Transverse colon (tissue), 4 donors: Measurements from ENCODE around the gene STH. TPM values are rescaled to one million over a fixed set of nuclear protein-coding genes. Genes with fewer than 3 reads are reported as not detected.
A peak's percentile ranks its signal among the peaks of the same experiment; 100 is the strongest.
"Not testable (repeated sequence)": the region's sequence is repeated elsewhere in the genome, so short reads cannot be mapped to it uniquely, and the experiment has no call there.

Experiments
- DNase-seq: peaks from one replicate; pipeline ENCODE4 v3.0.0-alpha.2; 2019
- H3K27ac ChIP-seq, 4 donors: fragments of 200-600 bp; sonication (generic); 2 replicates each; pipeline ENCODE4 v1.5.1; 2016 to 2018; ENCODE audit warnings: inconsistent platforms in 4 of 4
- H3K27me3 ChIP-seq: fragments of 200-600 bp; sonication (generic); 2 replicates; pipeline ENCODE4 v1.5.1; 2017; ENCODE audit warnings: inconsistent platforms
- H3K36me3 ChIP-seq, 4 donors: fragments of 200-600 bp; sonication (generic); 2 replicates each; pipeline ENCODE4 v1.5.1; 2017 to 2019; ENCODE audit warnings: inconsistent platforms in 4 of 4
- H3K4me1 ChIP-seq, 4 donors: fragments of 200-600 bp; sonication (generic); 2 replicates each; pipeline ENCODE4 v1.5.1; 2017 to 2020; ENCODE audit warnings: inconsistent platforms in 4 of 4
- H3K4me3 ChIP-seq, 4 donors: fragments of 200-600 bp; sonication (generic); 1 replicate in 1 of 4; 2 replicates in 3 of 4; pipeline versions ENCODE4 v1.5.1 to v1.6.1; 2017 to 2019; ENCODE audit warnings: inconsistent platforms in 4 of 4
- H3K9me3 ChIP-seq, 2 donors: fragments of 200-600 bp; sonication (generic); 2 replicates each; pipeline ENCODE4 v1.5.1; 2017 to 2019; ENCODE audit warnings: inconsistent platforms in 2 of 2
- EP300 ChIP-seq: sonication (generic); formaldehyde crosslinking; IDR thresholded peaks from one replicate; pipeline ENCODE4 v1.6.1; 2017; ENCODE audit warnings: antibody characterized with exemption, low read depth
- POLR2A ChIP-seq: fragments of 450-650 bp; IDR thresholded peaks from one replicate; pipeline ENCODE4 v1.6.1; 2016; ENCODE audit warnings: antibody characterized with exemption, mild to moderate bottlenecking, moderate library complexity
- POLR2AphosphoS5 ChIP-seq, 3 donors: sonication (generic); formaldehyde crosslinking; IDR thresholded peaks; one replicate each; pipeline ENCODE4 v1.6.1; 2016; ENCODE audit warnings: antibody characterized with exemption in 3 of 3
- WGBS, 2 donors: methylation state at CpG; one replicate each; pipeline ENCODE4 v1.1.5; 2018; ENCODE audit warnings: low coverage in 1 of 2; 5-methylcytosine and 5-hydroxymethylcytosine counted together
- in situ Hi-C, 4 donors: fragments of 200-750 bp; cut with MboI; loops; one replicate each; pipeline versions ENCODE4 v1.15.0 to v1.15.1; 2017; ENCODE audit warnings: low sequenced_read_pairs in 3 of 4, low pct_ligation_motif_present in 1 of 4, low pct_unique_long_range_greater_than_20kb in 1 of 4
- intact Hi-C: fragments of 100-400 bp; cut with DNase I; formaldehyde crosslinking; loops from one replicate; pipeline ENCODE4 v1.15.1; 2023; ENCODE audit warnings: low total_unique reads
- total RNA-seq, 4 donors: library from RNA; depleted of rRNA; stranded (reverse); fragments of >200 nt; gene quantifications; one replicate each; pipeline ENCODE4 v1.1.0, GENCODE V29; 2016
- TF ChIP-seq, protein P1 (sequence below), 5 experiments: fragments of 200-600 bp in 3 of 5; fragments of 450-650 bp in 2 of 5; sonication (generic) in 3 of 5; IDR thresholded peaks; 1 replicate in 2 of 5; 2 replicates in 3 of 5; pipeline ENCODE4 v1.5.1; 2016 to 2017; ENCODE audit warnings: antibody characterized with exemption in 5 of 5, inconsistent platforms in 3 of 5, mild to moderate bottlenecking in 2 of 5, moderate library complexity in 1 of 5

Gene STH
- total RNA-seq, 4 donors from 2014 or later, result not detected

DNA sequence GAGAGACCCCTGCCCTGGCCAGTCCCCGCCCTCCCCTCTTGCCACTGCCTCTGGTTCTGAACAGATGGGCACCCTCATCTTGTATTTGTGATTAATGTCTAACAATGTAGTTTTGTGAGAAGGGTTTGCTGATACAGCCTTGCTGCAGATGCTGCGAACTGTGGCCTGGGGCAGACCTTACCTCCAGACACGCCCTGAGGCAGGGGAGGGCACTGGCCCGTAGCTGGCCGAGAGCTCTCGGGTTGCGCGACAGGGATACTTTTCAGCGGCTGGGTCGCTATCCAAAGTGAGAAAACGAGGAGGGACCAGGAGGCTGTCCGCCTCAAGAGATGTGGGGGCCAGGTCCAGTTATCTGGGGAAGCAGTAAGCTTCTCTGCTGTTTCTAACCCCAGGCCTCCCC is 21.9 kb downstream of the STH start:
- in situ Hi-C loops, result no loop called here

DNA sequence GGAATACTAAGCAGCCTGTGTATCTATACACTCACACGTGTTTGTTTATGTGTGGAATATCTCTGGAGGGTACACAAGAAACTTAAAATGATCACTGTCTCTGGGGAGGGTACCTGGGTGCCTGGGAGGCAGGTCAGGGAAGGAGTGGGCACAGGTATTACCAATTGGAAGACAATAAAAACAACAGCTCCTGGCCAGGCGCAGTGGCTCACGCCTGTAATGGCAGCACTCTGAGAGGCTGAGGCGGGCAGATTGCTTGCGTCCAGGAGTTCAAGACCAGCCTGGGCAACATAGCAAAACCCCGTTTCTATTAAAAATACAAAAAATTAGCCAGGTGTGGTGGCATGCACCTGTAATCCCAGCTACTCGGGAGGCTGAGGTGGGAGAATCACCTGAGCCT is 24.3 kb downstream of the STH start:
- H3K27ac ChIP-seq, H3K27me3 ChIP-seq, DNase-seq, H3K36me3 ChIP-seq, intact Hi-C loops, H3K4me1 ChIP-seq, H3K9me3 ChIP-seq, in situ Hi-C loops, H3K4me3 ChIP-seq: not testable (repeated sequence)
- WGBS, 2 donors, result 89 to 93% methylated on average over 6 to 7 of the region's 7 CpGs

More for the DNA sequence above, 21.9 kb downstream of the STH start:
- H3K27me3 ChIP-seq, result no peaks in the 10 kb centered on the region
- no peak for DNase-seq
- H3K9me3 ChIP-seq, result no peaks in the 10 kb centered on the region
- WGBS, 2 donors, result 91% methylated on average over 12 of the region's 12 CpGs; no CpG with 5 or more reads in 1 of the 2 donors
- no peak overlapping the region for H3K4me3 ChIP-seq
- no peaks in the 10 kb centered on the region for H3K4me1 ChIP-seq
- no peak overlapping the region for H3K27ac ChIP-seq
- no peaks in the 10 kb centered on the region for H3K36me3 ChIP-seq
- intact Hi-C loops, result no loop called here
- TF ChIP-seq EP300 (no peak), POLR2A (no peak), POLR2AphosphoS5 (IDR thresholded peaks at IDR 0.05) (no peak)
- TF ChIP-seq, protein P1, sequence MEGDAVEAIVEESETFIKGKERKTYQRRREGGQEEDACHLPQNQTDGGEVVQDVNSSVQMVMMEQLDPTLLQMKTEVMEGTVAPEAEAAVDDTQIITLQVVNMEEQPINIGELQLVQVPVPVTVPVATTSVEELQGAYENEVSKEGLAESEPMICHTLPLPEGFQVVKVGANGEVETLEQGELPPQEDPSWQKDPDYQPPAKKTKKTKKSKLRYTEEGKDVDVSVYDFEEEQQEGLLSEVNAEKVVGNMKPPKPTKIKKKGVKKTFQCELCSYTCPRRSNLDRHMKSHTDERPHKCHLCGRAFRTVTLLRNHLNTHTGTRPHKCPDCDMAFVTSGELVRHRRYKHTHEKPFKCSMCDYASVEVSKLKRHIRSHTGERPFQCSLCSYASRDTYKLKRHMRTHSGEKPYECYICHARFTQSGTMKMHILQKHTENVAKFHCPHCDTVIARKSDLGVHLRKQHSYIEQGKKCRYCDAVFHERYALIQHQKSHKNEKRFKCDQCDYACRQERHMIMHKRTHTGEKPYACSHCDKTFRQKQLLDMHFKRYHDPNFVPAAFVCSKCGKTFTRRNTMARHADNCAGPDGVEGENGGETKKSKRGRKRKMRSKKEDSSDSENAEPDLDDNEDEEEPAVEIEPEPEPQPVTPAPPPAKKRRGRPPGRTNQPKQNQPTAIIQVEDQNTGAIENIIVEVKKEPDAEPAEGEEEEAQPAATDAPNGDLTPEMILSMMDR (IDR thresholded peaks at IDR 0.05), result no peak

DNA sequence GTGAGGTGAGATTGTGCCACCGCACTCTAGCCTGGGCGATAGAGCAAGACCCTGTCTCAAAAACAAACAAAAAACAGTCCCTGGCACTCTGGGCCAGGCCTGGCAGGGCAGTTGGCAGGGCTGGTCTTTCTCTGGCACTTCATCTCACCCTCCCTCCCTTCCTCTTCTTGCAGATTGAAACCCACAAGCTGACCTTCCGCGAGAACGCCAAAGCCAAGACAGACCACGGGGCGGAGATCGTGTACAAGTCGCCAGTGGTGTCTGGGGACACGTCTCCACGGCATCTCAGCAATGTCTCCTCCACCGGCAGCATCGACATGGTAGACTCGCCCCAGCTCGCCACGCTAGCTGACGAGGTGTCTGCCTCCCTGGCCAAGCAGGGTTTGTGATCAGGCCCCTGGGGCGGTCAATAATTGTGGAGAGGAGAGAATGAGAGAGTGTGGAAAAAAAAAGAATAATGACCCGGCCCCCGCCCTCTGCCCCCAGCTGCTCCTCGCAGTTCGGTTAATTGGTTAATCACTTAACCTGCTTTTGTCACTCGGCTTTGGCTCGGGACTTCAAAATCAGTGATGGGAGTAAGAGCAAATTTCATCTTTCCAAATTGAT is 24.8 kb downstream of the STH start:
- no peaks in the 10 kb centered on the region for H3K27me3 ChIP-seq
- no peaks in the 10 kb centered on the region for H3K4me1 ChIP-seq
- H3K36me3 ChIP-seq, result peaks cover 0 to 5% (median 0%) of the 10 kb centered on the region in 4 donors
- WGBS, 2 donors, result 93 to 96% methylated on average over 5 to 24 of the region's 24 CpGs
- in situ Hi-C loops, result no loop called here
- no peak overlapping the region for H3K27ac ChIP-seq
- DNase-seq, result no peak
- no peak for TF ChIP-seq EP300
- TF ChIP-seq, protein P1 (IDR thresholded peaks at IDR 0.05), result no peak
- TF ChIP-seq POLR2AphosphoS5 (IDR thresholded peaks at IDR 0.05), result no peak
- TF ChIP-seq POLR2A, result no peak
- no peaks in the 10 kb centered on the region for H3K9me3 ChIP-seq
- intact Hi-C loops, result no loop called here
- H3K4me3 ChIP-seq, result no peak overlapping the region

DNA sequence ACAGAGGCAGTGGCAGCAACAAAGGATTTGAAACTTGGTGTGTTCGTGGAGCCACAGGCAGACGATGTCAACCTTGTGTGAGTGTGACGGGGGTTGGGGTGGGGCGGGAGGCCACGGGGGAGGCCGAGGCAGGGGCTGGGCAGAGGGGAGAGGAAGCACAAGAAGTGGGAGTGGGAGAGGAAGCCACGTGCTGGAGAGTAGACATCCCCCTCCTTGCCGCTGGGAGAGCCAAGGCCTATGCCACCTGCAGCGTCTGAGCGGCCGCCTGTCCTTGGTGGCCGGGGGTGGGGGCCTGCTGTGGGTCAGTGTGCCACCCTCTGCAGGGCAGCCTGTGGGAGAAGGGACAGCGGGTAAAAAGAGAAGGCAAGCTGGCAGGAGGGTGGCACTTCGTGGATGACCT is 25.5 kb downstream of the STH start:
- TF ChIP-seq POLR2A (no peak), POLR2AphosphoS5 (IDR thresholded peaks at IDR 0.05) (no peak), EP300 (no peak)
- TF ChIP-seq, protein P1 (IDR thresholded peaks at IDR 0.05), result no peak
- Histone ChIP-seq H3K27ac (no peak overlapping the region), H3K4me3 (no peak overlapping the region), H3K36me3 (peaks cover 0 to 8% (median 0%) of the 10 kb centered on the region in 4 donors), H3K9me3 (no peaks in the 10 kb centered on the region), H3K4me1 (no peaks in the 10 kb centered on the region), H3K27me3 (no peaks in the 10 kb centered on the region)
- DNase-seq, result no peak
- in situ Hi-C loops, result no loop called here
- intact Hi-C loops, result no loop called here
- 80 to 83% methylated on average over 1 to 14 of the region's 14 CpGs for WGBS, 2 donors

DNA sequence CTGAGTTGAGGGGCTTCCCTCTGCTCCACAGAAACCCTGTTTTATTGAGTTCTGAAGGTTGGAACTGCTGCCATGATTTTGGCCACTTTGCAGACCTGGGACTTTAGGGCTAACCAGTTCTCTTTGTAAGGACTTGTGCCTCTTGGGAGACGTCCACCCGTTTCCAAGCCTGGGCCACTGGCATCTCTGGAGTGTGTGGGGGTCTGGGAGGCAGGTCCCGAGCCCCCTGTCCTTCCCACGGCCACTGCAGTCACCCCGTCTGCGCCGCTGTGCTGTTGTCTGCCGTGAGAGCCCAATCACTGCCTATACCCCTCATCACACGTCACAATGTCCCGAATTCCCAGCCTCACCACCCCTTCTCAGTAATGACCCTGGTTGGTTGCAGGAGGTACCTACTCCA is 26.0 kb downstream of the STH start:
- Histone ChIP-seq H3K9me3 (no peaks in the 10 kb centered on the region), H3K27ac (peak overlapping the region in 1 of 4 donors; percentile 27), H3K4me3 (no peak overlapping the region), H3K36me3 (peaks cover 0 to 8% (median 0%) of the 10 kb centered on the region in 4 donors), H3K27me3 (no peaks in the 10 kb centered on the region), H3K4me1 (no peaks in the 10 kb centered on the region)
- DNase-seq, result no peak
- in situ Hi-C loops, result loop anchor here in 1 of 4 donors (25.0 kb wide), 1 partner anchor 187 kb away; no protein-coding TSS in a partner anchor
- intact Hi-C loops, result no loop called here
- TF ChIP-seq, protein P1 (IDR thresholded peaks at IDR 0.05), result no peak
- TF ChIP-seq POLR2A, result no peak
- no peak for TF ChIP-seq POLR2AphosphoS5 (IDR thresholded peaks at IDR 0.05)
- TF ChIP-seq EP300, result no peak
- 88% methylated on average over 10 of the region's 10 CpGs; no CpG with 5 or more reads in 1 of the 2 donors for WGBS, 2 donors
